ENCODE data around the gene RRP1.

Gene RRP1

GRCh38 chr21:43762303-43763128, 26.9 kb upstream of the RRP1 start:
- TF ChIP-seq EZH2 (IDR thresholded peaks at IDR 0.05) (no peak), POLR2AphosphoS5 (IDR thresholded peaks at IDR 0.05; ENCODE audit: borderline replicate concordance, low read depth, low read length) (no peak), FOXP2 (optimal IDR thresholded peaks at IDR 0.05; ENCODE audit: control extremely low read depth, extremely low read length, insufficient read depth) (no peak)
- Histone ChIP-seq H3K4me3 (no peak overlapping the region), H3K9ac (ENCODE audit: insufficient read length) (no peak overlapping the region), H3K9me3 (ENCODE audit: low read depth, low read length) (no peaks in the 10 kb centered on the region), H3K36me3 (ENCODE audit: insufficient read depth, low read length) (no peaks in the 10 kb centered on the region), H3K27ac (no peak overlapping the region)
- no peak for DNase-seq (ENCODE audit: low read depth, low spot score)

- H3K4me3 ChIP-seq: no peak overlapping the region
- no peak overlapping the region for H3K9ac ChIP-seq (ENCODE audit: insufficient read length)
- no peaks in the 10 kb centered on the region for H3K36me3 ChIP-seq (ENCODE audit: insufficient read depth, low read length)
- no peak for TF ChIP-seq EZH2 (IDR thresholded peaks at IDR 0.05)
- no peak for TF ChIP-seq FOXP2 (optimal IDR thresholded peaks at IDR 0.05; ENCODE audit: control extremely low read depth, extremely low read length, insufficient read depth)
- no peak for TF ChIP-seq POLR2AphosphoS5 (IDR thresholded peaks at IDR 0.05; ENCODE audit: borderline replicate concordance, low read depth, low read length)
- H3K27ac ChIP-seq: no peak overlapping the region
- no peak for DNase-seq (ENCODE audit: low read depth, low spot score)
- no peaks in the 10 kb centered on the region for H3K9me3 ChIP-seq (ENCODE audit: low read depth, low read length)
Measured at GRCh38 chr21:43763901-43764523, 25.4 kb upstream of the RRP1 start.

- no peaks in the 10 kb centered on the region for H3K36me3 ChIP-seq (ENCODE audit: insufficient read depth, low read length)
Measured at GRCh38 chr21:43764576-43765495, 24.5 kb upstream of the RRP1 start.

GRCh38 chr21:43766734-43767497, 22.5 kb upstream of the RRP1 start:
- TF ChIP-seq EZH2 (IDR thresholded peaks at IDR 0.05) (no peak), FOXP2 (optimal IDR thresholded peaks at IDR 0.05; ENCODE audit: control extremely low read depth, extremely low read length, insufficient read depth) (no peak), POLR2AphosphoS5 (IDR thresholded peaks at IDR 0.05; ENCODE audit: borderline replicate concordance, low read depth, low read length) (no peak)
- no peaks in the 10 kb centered on the region for H3K9me3 ChIP-seq (ENCODE audit: low read depth, low read length)
- DNase-seq (ENCODE audit: low read depth, low spot score): no peak
- no peak overlapping the region for H3K27ac ChIP-seq
- no peak overlapping the region for H3K4me3 ChIP-seq
- H3K9ac ChIP-seq (ENCODE audit: insufficient read length): no peak overlapping the region
- H3K36me3 ChIP-seq (ENCODE audit: insufficient read depth, low read length): no peaks in the 10 kb centered on the region

More at GRCh38 chr21:43764576-43765495, 24.5 kb upstream of the RRP1 start:
- no peak overlapping the region for H3K9ac ChIP-seq (ENCODE audit: insufficient read length)
- no peak overlapping the region for H3K27ac ChIP-seq
- no peak for DNase-seq (ENCODE audit: low read depth, low spot score)
- no peak overlapping the region for H3K4me3 ChIP-seq
- TF ChIP-seq EZH2 (IDR thresholded peaks at IDR 0.05): no peak
- no peak for TF ChIP-seq POLR2AphosphoS5 (IDR thresholded peaks at IDR 0.05; ENCODE audit: borderline replicate concordance, low read depth, low read length)
- no peaks in the 10 kb centered on the region for H3K9me3 ChIP-seq (ENCODE audit: low read depth, low read length)

- no peak for DNase-seq (ENCODE audit: low read depth, low spot score)
- no peaks in the 10 kb centered on the region for H3K9me3 ChIP-seq (ENCODE audit: low read depth, low read length)
- H3K9ac ChIP-seq (ENCODE audit: insufficient read length): no peak overlapping the region
- no peak for TF ChIP-seq EZH2 (IDR thresholded peaks at IDR 0.05)
- TF ChIP-seq FOXP2 (optimal IDR thresholded peaks at IDR 0.05; ENCODE audit: control extremely low read depth, extremely low read length, insufficient read depth): no peak
- no peak for TF ChIP-seq POLR2AphosphoS5 (IDR thresholded peaks at IDR 0.05; ENCODE audit: borderline replicate concordance, low read depth, low read length)
- H3K27ac ChIP-seq: no peak overlapping the region
- no peaks in the 10 kb centered on the region for H3K36me3 ChIP-seq (ENCODE audit: insufficient read depth, low read length)
- no peak overlapping the region for H3K4me3 ChIP-seq
Measured at GRCh38 chr21:43767498-43767983, 21.8 kb upstream of the RRP1 start.

- Histone ChIP-seq H3K9ac (ENCODE audit: insufficient read length) (no peak overlapping the region), H3K9me3 (ENCODE audit: low read depth, low read length) (no peaks in the 10 kb centered on the region), H3K36me3 (ENCODE audit: insufficient read depth, low read length) (peaks cover 1% of the 10 kb centered on the region; the same call in 1 of the 2 replicates), H3K4me3 (no peak overlapping the region), H3K27ac (no peak overlapping the region)
- TF ChIP-seq FOXP2 (optimal IDR thresholded peaks at IDR 0.05; ENCODE audit: control extremely low read depth, extremely low read length, insufficient read depth): no peak
- no peak for TF ChIP-seq POLR2AphosphoS5 (IDR thresholded peaks at IDR 0.05; ENCODE audit: borderline replicate concordance, low read depth, low read length)
- TF ChIP-seq EZH2 (IDR thresholded peaks at IDR 0.05): no peak
- DNase-seq (ENCODE audit: low read depth, low spot score): no peak
Measured at GRCh38 chr21:43767984-43768867, 21.2 kb upstream of the RRP1 start.

- Histone ChIP-seq H3K4me3 (no peak overlapping the region), H3K27ac (no peak overlapping the region), H3K9me3 (ENCODE audit: low read depth, low read length) (no peaks in the 10 kb centered on the region), H3K9ac (ENCODE audit: insufficient read length) (no peak overlapping the region), H3K36me3 (ENCODE audit: insufficient read depth, low read length) (peaks cover 6% of the 10 kb centered on the region; the same call in 1 of the 2 replicates)
- no peak for DNase-seq (ENCODE audit: low read depth, low spot score)
- TF ChIP-seq POLR2AphosphoS5 (IDR thresholded peaks at IDR 0.05; ENCODE audit: borderline replicate concordance, low read depth, low read length): no peak
- no peak for TF ChIP-seq EZH2 (IDR thresholded peaks at IDR 0.05)
- no peak for TF ChIP-seq FOXP2 (optimal IDR thresholded peaks at IDR 0.05; ENCODE audit: control extremely low read depth, extremely low read length, insufficient read depth)
Measured at GRCh38 chr21:43768868-43769167, 20.6 kb upstream of the RRP1 start.

Data from SK-N-MC (cell line).